HepG2 (cell line): ENCODE measurements around the gene VAMP8. TPM values are rescaled to one million over a fixed set of nuclear protein-coding genes. Genes with fewer than 3 reads are reported as not detected.
A peak's percentile ranks its signal among the peaks of the same experiment; 100 is the strongest.

Experiments
- AHR ChIP-seq: IDR thresholded peaks from 2 replicates; pipeline ENCODE4 v1.6.1; 2018; ENCODE audit warnings: missing genetic modification reagents, missing compliant biosample characterization
- ATM ChIP-seq: fragments of 450-650 bp; IDR thresholded peaks from 2 replicates; pipeline ENCODE4 v1.7.1; 2017; ENCODE audit warnings: mild to moderate bottlenecking, borderline replicate concordance
- FIP1L1 ChIP-seq: fragments of 200-400 bp; formaldehyde crosslinking; IDR thresholded peaks from 2 replicates; pipeline ENCODE4 v1.6.1; 2018; ENCODE audit warnings: low read depth, mild to moderate bottlenecking, low read length, moderate library complexity, borderline replicate concordance; ENCODE audit not compliant: insufficient read depth
- FOXK2 ChIP-seq: fragments of 450-650 bp; IDR thresholded peaks from 2 replicates; pipeline ENCODE4 v1.6.1; 2016
- KDM1A ChIP-seq: IDR thresholded peaks from 2 replicates; pipeline ENCODE4 v1.6.1; 2016; ENCODE audit warnings: missing compliant biosample characterization
- SP4 ChIP-seq: sonication (generic); formaldehyde crosslinking; IDR thresholded peaks from 2 replicates; pipeline ENCODE4 v1.8.1; 2023; ENCODE audit warnings: mild to moderate bottlenecking, missing genetic modification reagents
- SRY ChIP-seq: sonication (generic); formaldehyde crosslinking; IDR thresholded peaks from 2 replicates; pipeline ENCODE4 v1.8.0; 2022; ENCODE audit warnings: mild to moderate bottlenecking, missing genetic modification reagents
- TRIM24 ChIP-seq: sonication (generic); formaldehyde crosslinking; IDR thresholded peaks from 2 replicates; pipeline ENCODE4 v1.8.0; 2022; ENCODE audit warnings: mild to moderate bottlenecking, missing genetic modification reagents
- ZNF17 ChIP-seq: sonication (generic); formaldehyde crosslinking; IDR thresholded peaks from 2 replicates; pipeline ENCODE4 v1.5.0; 2020; ENCODE audit warnings: mild to moderate bottlenecking, missing genetic modification reagents
- ZNF331 ChIP-seq: sonication (generic); formaldehyde crosslinking; IDR thresholded peaks from 2 replicates; pipeline ENCODE4 v1.4.0; 2020; ENCODE audit warnings: missing genetic modification reagents
- ZNF33B ChIP-seq: sonication (generic); formaldehyde crosslinking; IDR thresholded peaks from 2 replicates; pipeline ENCODE4 v1.5.1; 2020; ENCODE audit warnings: mild to moderate bottlenecking, missing genetic modification reagents
- ZNF530 ChIP-seq: sonication (generic); formaldehyde crosslinking; IDR thresholded peaks from 2 replicates; pipeline ENCODE4 v1.5.0; 2020; ENCODE audit warnings: low read depth, mild to moderate bottlenecking, missing genetic modification reagents
- ZNF572 ChIP-seq: sonication (generic); formaldehyde crosslinking; IDR thresholded peaks from 2 replicates; pipeline ENCODE4 v1.5.1; 2020; ENCODE audit warnings: mild to moderate bottlenecking, missing genetic modification reagents
- polyA plus RNA-seq, 8 experiments: library from polyadenylated mRNA; depleted of rRNA in 3 of 8; stranded (reverse) in 7 of 8; unstranded in 1 of 8; fragments of >200 nt; fragmentation: Illumina TruSeq in 4 of 8; extraction: Trizol in 4 of 8; gene quantifications; 2 replicates each; pipeline versions ENCODE4 v1.2.1 to v1.2.3, GENCODE V29; 2011 to 2016; ENCODE audit warnings: low read depth in 4 of 8, missing spikeins in 1 of 8, mixed read lengths in 1 of 8; ENCODE audit not compliant: insufficient read depth in 1 of 8
- total RNA-seq, 5 experiments: library from RNA; depleted of rRNA; stranded (reverse); fragments of >200 nt; fragmentation: Illumina TruSeq; extraction: Trizol; gene quantifications; 2 replicates each; pipeline ENCODE4 v1.2.3, GENCODE V29; 2016; ENCODE audit warnings: low read depth in 1 of 5
- TF ChIP-seq, protein P1 (sequence below): sonication (generic); formaldehyde crosslinking; IDR thresholded peaks from 2 replicates; pipeline ENCODE4 v1.8.1; 2023; ENCODE audit warnings: missing genetic modification reagents, mild to moderate bottlenecking, borderline replicate concordance
- TF ChIP-seq, protein P2 (sequence below): sonication (generic); formaldehyde crosslinking; IDR thresholded peaks from 2 replicates; pipeline ENCODE4; 2020; ENCODE audit warnings: missing genetic modification reagents, mild to moderate bottlenecking, borderline replicate concordance
- TF ChIP-seq, protein P3 (sequence below): sonication (generic); formaldehyde crosslinking; IDR thresholded peaks from 2 replicates; pipeline ENCODE4 v1.5.0; 2020; ENCODE audit warnings: mild to moderate bottlenecking, missing genetic modification reagents, borderline replicate concordance
- TF ChIP-seq, protein P4 (sequence below): sonication (generic); formaldehyde crosslinking; IDR thresholded peaks from 2 replicates; pipeline ENCODE4 v1.5.0; 2020; ENCODE audit warnings: missing genetic modification reagents
- TF ChIP-seq, protein P5 (sequence below): sonication (generic); formaldehyde crosslinking; IDR thresholded peaks from 2 replicates; pipeline ENCODE4 v1.4.0; 2020; ENCODE audit warnings: mild to moderate bottlenecking, missing genetic modification reagents

Gene VAMP8
- total and polyA plus RNA-seq, 2 of the 13 experiments (the other 11 are each of a cell fraction or from before 2014, with no cell fraction given) = 83.3 to 157 TPM

DNA sequence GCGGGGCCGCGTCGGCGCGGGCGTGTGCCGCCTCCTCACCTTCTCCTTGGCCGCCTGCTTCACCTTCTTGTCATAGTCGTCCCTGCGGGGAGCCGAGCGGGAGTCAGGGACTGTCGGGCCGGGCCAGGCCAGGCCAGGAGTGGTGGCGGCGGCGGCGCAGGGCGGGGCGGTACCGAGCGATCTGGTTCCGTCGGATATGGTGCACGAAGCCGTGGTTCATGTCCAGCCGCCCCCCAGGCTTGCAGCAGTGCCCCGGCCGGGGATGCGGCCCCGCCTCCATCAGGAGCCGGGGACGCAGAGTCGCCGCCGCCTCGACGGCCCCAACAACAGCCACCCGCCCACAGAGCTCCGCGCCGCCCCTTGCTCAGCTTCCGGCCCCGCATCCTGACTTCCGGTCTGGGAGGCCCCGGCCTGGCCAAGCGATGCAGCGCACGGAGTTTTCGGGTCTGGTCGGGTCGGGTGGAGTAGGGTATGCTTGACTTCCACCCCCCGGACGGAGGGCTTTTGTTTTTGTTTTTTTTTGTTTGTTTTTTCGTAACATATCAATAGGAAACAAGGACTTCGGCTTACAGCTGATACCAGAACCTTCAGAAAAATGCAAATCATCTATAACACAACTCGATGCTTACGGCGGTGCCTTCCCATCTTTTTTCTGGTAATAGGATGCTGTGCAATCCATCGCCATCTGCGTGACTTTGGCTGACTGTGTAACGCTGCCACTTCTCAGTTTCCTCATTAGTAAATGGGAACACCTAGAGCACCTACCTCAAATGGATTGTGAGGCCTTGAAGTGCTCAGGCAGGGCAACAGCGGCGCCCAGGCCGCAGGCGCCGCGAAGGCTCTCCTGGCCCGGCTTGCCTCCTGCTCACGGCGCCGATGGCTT lies 34.6 kb downstream of the VAMP8 start, which contains the start of gene C2orf68 (continued):
- peak; percentile 83; the same call in 1 of the 2 replicates for TF ChIP-seq SP4 (CRISPR knock-in tag)
- TF ChIP-seq, protein P1, sequence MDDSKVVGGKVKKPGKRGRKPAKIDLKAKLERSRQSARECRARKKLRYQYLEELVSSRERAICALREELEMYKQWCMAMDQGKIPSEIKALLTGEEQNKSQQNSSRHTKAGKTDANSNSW (CRISPR knock-in tag) = no peak
- TF ChIP-seq FOXK2 = no peak
- TF ChIP-seq, protein P2, sequence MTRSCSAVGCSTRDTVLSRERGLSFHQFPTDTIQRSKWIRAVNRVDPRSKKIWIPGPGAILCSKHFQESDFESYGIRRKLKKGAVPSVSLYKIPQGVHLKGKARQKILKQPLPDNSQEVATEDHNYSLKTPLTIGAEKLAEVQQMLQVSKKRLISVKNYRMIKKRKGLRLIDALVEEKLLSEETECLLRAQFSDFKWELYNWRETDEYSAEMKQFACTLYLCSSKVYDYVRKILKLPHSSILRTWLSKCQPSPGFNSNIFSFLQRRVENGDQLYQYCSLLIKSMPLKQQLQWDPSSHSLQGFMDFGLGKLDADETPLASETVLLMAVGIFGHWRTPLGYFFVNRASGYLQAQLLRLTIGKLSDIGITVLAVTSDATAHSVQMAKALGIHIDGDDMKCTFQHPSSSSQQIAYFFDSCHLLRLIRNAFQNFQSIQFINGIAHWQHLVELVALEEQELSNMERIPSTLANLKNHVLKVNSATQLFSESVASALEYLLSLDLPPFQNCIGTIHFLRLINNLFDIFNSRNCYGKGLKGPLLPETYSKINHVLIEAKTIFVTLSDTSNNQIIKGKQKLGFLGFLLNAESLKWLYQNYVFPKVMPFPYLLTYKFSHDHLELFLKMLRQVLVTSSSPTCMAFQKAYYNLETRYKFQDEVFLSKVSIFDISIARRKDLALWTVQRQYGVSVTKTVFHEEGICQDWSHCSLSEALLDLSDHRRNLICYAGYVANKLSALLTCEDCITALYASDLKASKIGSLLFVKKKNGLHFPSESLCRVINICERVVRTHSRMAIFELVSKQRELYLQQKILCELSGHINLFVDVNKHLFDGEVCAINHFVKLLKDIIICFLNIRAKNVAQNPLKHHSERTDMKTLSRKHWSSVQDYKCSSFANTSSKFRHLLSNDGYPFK (CRISPR knock-in tag) = peak; percentile 85; the same call in 1 of the 2 replicates
- TF ChIP-seq ZNF331 (CRISPR knock-in tag) = peak; percentile 65; the same call in 1 of the 2 replicates
- no peak for TF ChIP-seq KDM1A
- TF ChIP-seq, protein P3, sequence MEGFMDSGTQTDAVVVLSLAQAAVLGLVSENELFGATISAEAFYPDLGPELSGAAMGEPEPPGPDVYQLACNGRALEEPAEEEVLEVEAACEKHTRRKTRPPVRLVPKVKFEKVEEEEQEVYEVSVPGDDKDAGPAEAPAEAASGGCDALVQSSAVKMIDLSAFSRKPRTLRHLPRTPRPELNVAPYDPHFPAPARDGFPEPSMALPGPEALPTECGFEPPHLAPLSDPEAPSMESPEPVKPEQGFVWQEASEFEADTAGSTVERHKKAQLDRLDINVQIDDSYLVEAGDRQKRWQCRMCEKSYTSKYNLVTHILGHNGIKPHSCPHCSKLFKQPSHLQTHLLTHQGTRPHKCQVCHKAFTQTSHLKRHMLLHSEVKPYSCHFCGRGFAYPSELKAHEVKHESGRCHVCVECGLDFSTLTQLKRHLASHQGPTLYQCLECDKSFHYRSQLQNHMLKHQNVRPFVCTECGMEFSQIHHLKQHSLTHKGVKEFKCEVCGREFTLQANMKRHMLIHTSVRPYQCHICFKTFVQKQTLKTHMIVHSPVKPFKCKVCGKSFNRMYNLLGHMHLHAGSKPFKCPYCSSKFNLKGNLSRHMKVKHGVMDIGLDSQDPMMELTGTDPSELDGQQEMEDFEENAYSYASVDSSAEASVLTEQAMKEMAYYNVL = peak; percentile 80; the same call in 1 of the 2 replicates
- TF ChIP-seq ZNF530 = no peak
- 0 out of 2 replicates have a peak, but pooled peaks have one; percentile 31 for TF ChIP-seq ZNF572 (CRISPR knock-in tag)
- TF ChIP-seq TRIM24 (CRISPR knock-in tag) = no peak
- no peak for TF ChIP-seq ZNF17
- TF ChIP-seq AHR (CRISPR knock-in tag) = peak; percentile 85; the same call in 1 of the 2 replicates
- 0 out of 2 replicates have a peak, but pooled peaks have one; percentile 41 for TF ChIP-seq FIP1L1
- TF ChIP-seq, protein P4, sequence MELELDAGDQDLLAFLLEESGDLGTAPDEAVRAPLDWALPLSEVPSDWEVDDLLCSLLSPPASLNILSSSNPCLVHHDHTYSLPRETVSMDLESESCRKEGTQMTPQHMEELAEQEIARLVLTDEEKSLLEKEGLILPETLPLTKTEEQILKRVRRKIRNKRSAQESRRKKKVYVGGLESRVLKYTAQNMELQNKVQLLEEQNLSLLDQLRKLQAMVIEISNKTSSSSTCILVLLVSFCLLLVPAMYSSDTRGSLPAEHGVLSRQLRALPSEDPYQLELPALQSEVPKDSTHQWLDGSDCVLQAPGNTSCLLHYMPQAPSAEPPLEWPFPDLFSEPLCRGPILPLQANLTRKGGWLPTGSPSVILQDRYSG (CRISPR knock-in tag) = no peak
- TF ChIP-seq, protein P5, sequence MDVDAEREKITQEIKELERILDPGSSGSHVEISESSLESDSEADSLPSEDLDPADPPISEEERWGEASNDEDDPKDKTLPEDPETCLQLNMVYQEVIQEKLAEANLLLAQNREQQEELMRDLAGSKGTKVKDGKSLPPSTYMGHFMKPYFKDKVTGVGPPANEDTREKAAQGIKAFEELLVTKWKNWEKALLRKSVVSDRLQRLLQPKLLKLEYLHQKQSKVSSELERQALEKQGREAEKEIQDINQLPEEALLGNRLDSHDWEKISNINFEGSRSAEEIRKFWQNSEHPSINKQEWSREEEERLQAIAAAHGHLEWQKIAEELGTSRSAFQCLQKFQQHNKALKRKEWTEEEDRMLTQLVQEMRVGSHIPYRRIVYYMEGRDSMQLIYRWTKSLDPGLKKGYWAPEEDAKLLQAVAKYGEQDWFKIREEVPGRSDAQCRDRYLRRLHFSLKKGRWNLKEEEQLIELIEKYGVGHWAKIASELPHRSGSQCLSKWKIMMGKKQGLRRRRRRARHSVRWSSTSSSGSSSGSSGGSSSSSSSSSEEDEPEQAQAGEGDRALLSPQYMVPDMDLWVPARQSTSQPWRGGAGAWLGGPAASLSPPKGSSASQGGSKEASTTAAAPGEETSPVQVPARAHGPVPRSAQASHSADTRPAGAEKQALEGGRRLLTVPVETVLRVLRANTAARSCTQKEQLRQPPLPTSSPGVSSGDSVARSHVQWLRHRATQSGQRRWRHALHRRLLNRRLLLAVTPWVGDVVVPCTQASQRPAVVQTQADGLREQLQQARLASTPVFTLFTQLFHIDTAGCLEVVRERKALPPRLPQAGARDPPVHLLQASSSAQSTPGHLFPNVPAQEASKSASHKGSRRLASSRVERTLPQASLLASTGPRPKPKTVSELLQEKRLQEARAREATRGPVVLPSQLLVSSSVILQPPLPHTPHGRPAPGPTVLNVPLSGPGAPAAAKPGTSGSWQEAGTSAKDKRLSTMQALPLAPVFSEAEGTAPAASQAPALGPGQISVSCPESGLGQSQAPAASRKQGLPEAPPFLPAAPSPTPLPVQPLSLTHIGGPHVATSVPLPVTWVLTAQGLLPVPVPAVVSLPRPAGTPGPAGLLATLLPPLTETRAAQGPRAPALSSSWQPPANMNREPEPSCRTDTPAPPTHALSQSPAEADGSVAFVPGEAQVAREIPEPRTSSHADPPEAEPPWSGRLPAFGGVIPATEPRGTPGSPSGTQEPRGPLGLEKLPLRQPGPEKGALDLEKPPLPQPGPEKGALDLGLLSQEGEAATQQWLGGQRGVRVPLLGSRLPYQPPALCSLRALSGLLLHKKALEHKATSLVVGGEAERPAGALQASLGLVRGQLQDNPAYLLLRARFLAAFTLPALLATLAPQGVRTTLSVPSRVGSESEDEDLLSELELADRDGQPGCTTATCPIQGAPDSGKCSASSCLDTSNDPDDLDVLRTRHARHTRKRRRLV (CRISPR knock-in tag) = no peak
- no peak for TF ChIP-seq ATM
- peak; percentile 54 for TF ChIP-seq SRY (CRISPR knock-in tag)
- TF ChIP-seq ZNF33B (CRISPR knock-in tag) = peak; percentile 51; the same call in 1 of the 2 replicates
